A673 (cell line): ENCODE measurements around the gene EML1. TPM values are rescaled to one million over a fixed set of nuclear protein-coding genes. Genes with fewer than 3 reads are reported as not detected.

Source experiments
- BruUV-seq: library from RNA; stranded (reverse); fragments of 400-500 nt; replicated peaks from 2 replicates; lab custom pipeline; 2021; lab: Mats Ljungman, UMichigan
- CTCF ChIA-PET: fragments of 300-600 bp; sonication (Branson Sonifier 250); formaldehyde crosslinking; loops from one replicate; lab custom pipeline; 2022; ENCODE audit warnings: antibody characterized with exemption; lab: Charles Lee
- POLR2A ChIA-PET: fragments of 300-600 bp; sonication (Branson Sonifier 250); formaldehyde crosslinking; loops from one replicate; lab custom pipeline; 2022; ENCODE audit warnings: antibody characterized with exemption; ENCODE audit not compliant: low non-redundant PET; lab: Charles Lee
- DNase-seq: peaks from one replicate; pipeline ENCODE4 v3.0.0-alpha.2; 2015; ENCODE audit warnings: low spot score
- H3K27ac ChIP-seq: fragments of 200-600 bp; sonication (generic); 2 replicates; pipeline ENCODE4 v1.5.1; 2016; ENCODE audit warnings: mixed run types, low read depth, mild to moderate bottlenecking, mixed read lengths, antibody characterized with exemption, low read length; ENCODE audit not compliant: poor library complexity, severe bottlenecking
- H3K27me3 ChIP-seq: fragments of 200-600 bp; sonication (generic); replicated peaks from 2 replicates; pipeline ENCODE4 v1.6.1; 2017; ENCODE audit warnings: mixed run types, low read depth, mild to moderate bottlenecking, mixed read lengths, antibody characterized with exemption, low read length; ENCODE audit not compliant: insufficient read depth, poor library complexity
- H3K36me3 ChIP-seq: fragments of 200-600 bp; sonication (generic); 2 replicates; pipeline ENCODE4 v1.6.1; 2016; ENCODE audit warnings: mixed run types, mild to moderate bottlenecking, mixed read lengths, antibody characterized with exemption, low read length; ENCODE audit not compliant: insufficient read depth, poor library complexity, severe bottlenecking
- H3K4me1 ChIP-seq: fragments of 200-600 bp; sonication (generic); 2 replicates; pipeline ENCODE4 v1.6.1; 2017; ENCODE audit warnings: mixed run types, mild to moderate bottlenecking, mixed read lengths, antibody characterized with exemption, low read length; ENCODE audit not compliant: insufficient read depth, poor library complexity, severe bottlenecking
- H3K4me3 ChIP-seq: fragments of 200-600 bp; sonication (generic); 2 replicates; pipeline ENCODE4 v1.5.1; 2016; ENCODE audit warnings: low read depth, mixed run types, mild to moderate bottlenecking, mixed read lengths, low read length; ENCODE audit not compliant: poor library complexity, severe bottlenecking
- H3K9me3 ChIP-seq: fragments of 200-600 bp; sonication (generic); 2 replicates; pipeline ENCODE4 v1.6.1; 2016; ENCODE audit warnings: mixed run types, low read depth, mild to moderate bottlenecking, mixed read lengths, antibody characterized with exemption, low read length; ENCODE audit not compliant: poor library complexity, severe bottlenecking
- CTCF ChIP-seq: fragments of 300-800, 200-600 bp; sonication (generic); conservative IDR thresholded peaks from 2 replicates; pipeline ENCODE4 v1.5.1; 2017; ENCODE audit warnings: low read depth, mild to moderate bottlenecking, antibody characterized with exemption, low read length, moderate library complexity, mixed read lengths
- EZH2 ChIP-seq: fragments of 200-600 bp; sonication (generic); IDR thresholded peaks from 2 replicates; pipeline ENCODE4 v1.6.1; 2017; ENCODE audit warnings: borderline replicate concordance, low read depth, mild to moderate bottlenecking, mixed read lengths, antibody characterized with exemption, low read length; ENCODE audit not compliant: poor library complexity, severe bottlenecking
- intact Hi-C: fragments of 100-400 bp; cut with micrococcal nuclease; formaldehyde crosslinking; loops from one replicate; pipeline ENCODE4 v1.10.0; 2022; ENCODE audit not compliant: unreplicated experiment
- total RNA-seq: library from RNA; stranded (reverse); gene quantifications from 2 replicates; pipeline ENCODE4 v1.2.3, GENCODE V29; 2021

The EML1 gene
- total RNA-seq, 1 experiment from 2014 or later: 34.1 TPM

- Histone ChIP-seq H3K4me1 (peaks cover 24% of the 10 kb centered on the region), H3K36me3 (no peaks in the 10 kb centered on the region), H3K4me3 (no peak overlapping the region), H3K9me3 (no peaks in the 10 kb centered on the region), H3K27me3 (no peaks in the 10 kb centered on the region), H3K27ac (no peak overlapping the region)
- no TSS peak for BruUV-seq
- ChIA-PET CTCF (interaction anchor here (0.6 kb wide), 1 partner anchor 1530 kb away, joined by 5 read pairs; no protein-coding TSS in a partner anchor), POLR2A (interaction anchor here (0.6 kb wide), 1 partner anchor 25 kb away, joined by 6 read pairs; no protein-coding TSS in a partner anchor)
- no peak for TF ChIP-seq EZH2
- TF ChIP-seq CTCF: no peak
- intact Hi-C loops: no loop called here
- no peak for DNase-seq
These were observed 80.4 kb downstream of the EML1 start for GRCh38 chr14:99873653-99874052.

DNA sequence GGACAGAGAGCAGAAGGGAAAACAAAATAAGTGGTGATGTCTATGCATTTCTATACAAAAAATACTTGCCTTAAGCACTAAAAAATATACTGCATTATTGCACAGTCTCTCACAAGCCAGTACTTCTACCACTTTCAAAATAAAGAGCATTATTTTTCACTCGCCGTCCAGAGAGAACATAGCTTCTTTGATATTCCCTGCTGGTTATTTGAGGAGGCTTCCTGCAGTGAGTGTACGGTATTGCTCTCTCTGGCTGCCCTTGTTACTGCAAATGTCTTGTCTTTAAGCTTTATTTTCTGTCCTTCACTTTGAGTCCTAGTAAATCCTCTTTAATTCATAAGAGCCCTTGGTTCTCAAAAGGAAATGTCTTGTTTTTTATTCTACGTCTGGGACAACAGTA, 81.1 kb downstream of the EML1 start:
- POLR2A ChIA-PET: interaction anchor here (0.6 kb wide), 1 partner anchor 25 kb away, joined by 6 read pairs; no protein-coding TSS in a partner anchor

DNA sequence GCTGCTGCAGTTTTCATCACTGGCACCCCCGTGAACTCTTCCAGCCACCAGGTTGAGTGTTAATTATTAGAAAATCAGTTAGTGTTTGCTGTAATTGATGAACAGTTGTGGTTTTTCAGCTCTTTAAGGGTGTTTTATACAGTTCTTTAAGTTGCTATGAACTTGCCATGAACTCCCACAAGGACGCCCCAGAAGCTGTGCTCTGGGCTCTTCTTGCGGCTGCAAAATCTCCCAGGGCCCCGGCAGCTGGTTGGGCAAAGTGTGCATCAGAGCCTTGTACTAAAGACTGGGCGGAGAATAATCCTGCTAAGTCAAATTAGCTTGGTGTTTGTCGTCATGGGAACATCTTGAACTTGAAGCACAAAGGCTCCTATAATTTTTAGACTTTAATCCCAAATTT, 82.2 kb downstream of the EML1 start:
- H3K36me3 ChIP-seq: no peaks in the 10 kb centered on the region
- DNase-seq: no peak
- peaks cover 38% of the 10 kb centered on the region for H3K4me1 ChIP-seq
- TF ChIP-seq EZH2 (no peak), CTCF (no peak)
- intact Hi-C loops: no loop called here
- ChIA-PET CTCF (no interaction called here), POLR2A (no interaction called here)
- no TSS peak for BruUV-seq
- no peak overlapping the region for H3K4me3 ChIP-seq
- H3K9me3 ChIP-seq: no peaks in the 10 kb centered on the region
- H3K27me3 ChIP-seq: no peaks in the 10 kb centered on the region
- no peak overlapping the region for H3K27ac ChIP-seq

More for the DNA sequence above, 81.1 kb downstream of the EML1 start:
- Histone ChIP-seq H3K4me1 (peaks cover 26% of the 10 kb centered on the region), H3K27ac (no peak overlapping the region), H3K27me3 (no peaks in the 10 kb centered on the region), H3K36me3 (no peaks in the 10 kb centered on the region), H3K4me3 (no peak overlapping the region), H3K9me3 (no peaks in the 10 kb centered on the region)
- BruUV-seq: no TSS peak
- intact Hi-C loops: no loop called here
- CTCF ChIA-PET: interaction anchor here (0.6 kb wide), 1 partner anchor 1530 kb away, joined by 5 read pairs; no protein-coding TSS in a partner anchor
- peak; percentile 18 for DNase-seq
- TF ChIP-seq CTCF: no peak
- no peak for TF ChIP-seq EZH2
